Ectodermal cell (in vitro differentiated cells): ENCODE results near the gene TRIM22.
"Not testable (repeated sequence)": the region's sequence is repeated elsewhere in the genome, so short reads cannot be mapped to it uniquely, and the experiment has no call there.

Experiments
- H3K27ac ChIP-seq: 2 replicates; pipeline ENCODE4 v1.7.0; 2013; ENCODE audit warnings: mild to moderate bottlenecking, low read depth, low read length; ENCODE audit not compliant: insufficient read depth, poor library complexity, severe bottlenecking
- H3K27me3 ChIP-seq: 2 replicates; pipeline ENCODE4 v1.7.0; 2013; ENCODE audit warnings: mild to moderate bottlenecking, low read length; ENCODE audit not compliant: insufficient read depth, control insufficient read depth, poor library complexity, severe bottlenecking
- H3K36me3 ChIP-seq: one replicate; pipeline ENCODE4 v1.7.0; 2013; ENCODE audit warnings: low read length; ENCODE audit not compliant: control insufficient read depth, insufficient read depth
- H3K4me1 ChIP-seq: one replicate; pipeline ENCODE4 v1.7.0; 2013; ENCODE audit warnings: low read length; ENCODE audit not compliant: control insufficient read depth, insufficient read depth
- H3K4me3 ChIP-seq: 2 replicates; pipeline ENCODE4 v1.7.0; 2013; ENCODE audit warnings: low read depth, low read length, control low read depth; ENCODE audit not compliant: insufficient read depth
- H3K9me3 ChIP-seq: 2 replicates; pipeline ENCODE4 v1.7.0; 2013; ENCODE audit warnings: mild to moderate bottlenecking, low read length, moderate library complexity; ENCODE audit not compliant: control insufficient read depth
- WGBS, 2 experiments: methylation state at CpG; one replicate each; pipeline ENCODE4 v1.1.7; 2013; ENCODE audit warnings: missing lambda C conversion rate in 2 of 2; 5-methylcytosine and 5-hydroxymethylcytosine counted together

Gene TRIM22

DNA sequence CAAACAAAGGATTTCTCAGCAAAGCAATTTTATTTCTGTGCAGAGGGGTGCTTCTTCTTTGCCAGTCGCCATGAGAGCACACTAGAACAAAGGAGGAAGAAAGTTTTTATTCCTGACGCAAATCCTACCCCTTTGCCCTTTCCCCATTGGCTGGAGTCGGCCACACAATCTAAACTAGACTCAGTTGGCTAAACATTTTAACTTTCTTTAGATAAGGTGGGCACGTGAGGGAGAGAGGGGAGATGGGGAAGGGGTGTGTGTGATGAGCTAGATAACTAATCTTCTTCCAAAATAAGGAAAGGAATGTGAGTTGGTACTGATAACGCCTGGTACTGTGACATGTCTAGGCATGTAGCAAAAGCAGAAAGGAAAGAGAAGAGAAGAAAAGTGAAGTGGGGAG is 626 bp downstream of the TRIM22 start:
- Histone ChIP-seq H3K9me3 (no peaks in the 10 kb centered on the region), H3K27me3 (no peaks in the 10 kb centered on the region), H3K36me3 (no peaks in the 10 kb centered on the region), H3K4me3 (no peak overlapping the region), H3K27ac (no peak overlapping the region), H3K4me1 (no peaks in the 10 kb centered on the region)
- WGBS, 2 experiments, result 76 to 79% methylated on average over 3 to 5 of the region's 5 CpGs

DNA sequence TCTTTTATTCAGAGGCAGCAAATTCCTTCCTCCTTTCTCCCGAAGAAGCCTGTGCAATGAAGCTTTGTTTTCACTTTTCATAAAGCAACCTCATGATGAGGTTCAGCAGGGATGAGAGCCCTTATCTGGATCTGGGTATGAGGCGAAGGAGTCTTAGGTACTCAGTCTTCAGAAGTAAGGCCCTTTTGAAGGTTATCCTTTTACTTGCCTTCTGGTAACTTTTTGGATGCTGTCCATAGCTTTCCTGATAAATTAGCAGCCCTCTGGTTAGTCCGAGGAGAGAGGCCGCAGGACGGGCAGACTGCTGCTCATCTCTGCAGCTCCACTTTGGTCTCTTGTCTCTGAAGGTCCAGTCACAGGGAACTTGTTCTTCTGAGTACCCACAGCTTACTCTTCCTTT is 1.1 kb downstream of the TRIM22 start:
- no peaks in the 10 kb centered on the region for H3K27me3 ChIP-seq
- H3K36me3 ChIP-seq, result no peaks in the 10 kb centered on the region
- no peaks in the 10 kb centered on the region for H3K9me3 ChIP-seq
- H3K27ac ChIP-seq, result no peak overlapping the region
- 93 to 94% methylated on average over 5 of the region's 5 CpGs for WGBS, 2 experiments
- H3K4me1 ChIP-seq, result no peaks in the 10 kb centered on the region
- H3K4me3 ChIP-seq, result no peak overlapping the region

DNA sequence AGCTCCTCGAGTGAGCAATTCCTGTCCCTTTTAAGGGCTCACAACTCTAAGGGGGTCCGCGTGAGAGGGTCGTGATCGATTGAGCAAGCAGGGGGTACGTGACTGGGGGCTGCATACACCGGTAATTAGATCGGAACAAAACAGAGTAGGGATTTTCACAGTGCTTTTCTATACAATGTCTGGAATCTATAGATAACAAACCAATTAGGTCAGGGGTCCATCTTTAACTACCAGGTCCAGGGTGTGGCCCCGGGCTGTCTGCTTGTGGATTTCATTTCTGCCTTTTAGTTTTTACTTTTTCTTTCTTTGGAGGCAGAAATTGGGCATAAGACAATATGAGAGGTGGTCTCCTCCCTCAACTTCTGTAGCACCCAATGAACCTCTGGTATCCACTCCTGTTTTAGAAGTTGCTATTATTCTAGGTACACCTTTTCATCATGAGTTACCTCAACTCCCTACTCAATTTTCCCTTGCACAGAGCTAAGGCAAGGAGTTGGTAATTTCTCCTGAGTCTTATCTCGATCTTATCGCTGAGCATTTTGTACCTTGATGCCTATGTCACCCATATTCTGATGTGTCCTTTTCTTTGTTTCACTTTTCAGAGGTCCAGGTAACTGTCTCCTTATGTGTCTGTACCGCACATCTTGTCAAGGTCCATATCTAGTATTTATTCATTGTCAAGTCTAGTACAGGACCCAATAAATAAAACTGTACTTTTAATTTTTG is 1.8 kb downstream of the TRIM22 start:
- 83 to 90% methylated on average over 11 to 12 of the region's 12 CpGs for WGBS, 2 experiments
- H3K27ac ChIP-seq, H3K9me3 ChIP-seq, H3K4me1 ChIP-seq, H3K4me3 ChIP-seq, H3K36me3 ChIP-seq, H3K27me3 ChIP-seq: not testable (repeated sequence)

DNA sequence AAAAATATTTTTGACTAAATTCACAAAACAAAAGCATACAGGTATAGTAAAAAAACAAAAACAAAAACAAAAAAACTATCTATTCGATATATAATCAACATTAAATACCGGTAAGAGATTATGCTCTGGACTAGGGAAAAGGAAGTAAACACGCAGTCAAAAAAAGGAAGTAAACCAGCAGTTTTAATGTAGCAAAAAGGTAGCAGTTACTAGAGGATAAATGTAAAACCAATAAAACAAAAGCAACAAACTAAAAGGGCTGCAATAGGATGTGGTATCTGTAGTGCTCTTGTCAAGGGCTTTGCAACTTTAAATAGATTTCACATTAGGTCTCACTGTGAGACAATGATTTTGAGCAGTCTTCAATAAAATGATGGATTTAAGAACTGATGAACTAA is 2.4 kb downstream of the TRIM22 start:
- no peaks in the 10 kb centered on the region for H3K9me3 ChIP-seq
- 80 to 100% methylated on average over 1 to 3 of the region's 3 CpGs for WGBS, 2 experiments
- H3K36me3 ChIP-seq, result no peaks in the 10 kb centered on the region
- H3K4me1 ChIP-seq, result no peaks in the 10 kb centered on the region
- H3K27me3 ChIP-seq, result no peaks in the 10 kb centered on the region
- H3K4me3 ChIP-seq, result no peak overlapping the region
- H3K27ac ChIP-seq, result no peak overlapping the region

DNA sequence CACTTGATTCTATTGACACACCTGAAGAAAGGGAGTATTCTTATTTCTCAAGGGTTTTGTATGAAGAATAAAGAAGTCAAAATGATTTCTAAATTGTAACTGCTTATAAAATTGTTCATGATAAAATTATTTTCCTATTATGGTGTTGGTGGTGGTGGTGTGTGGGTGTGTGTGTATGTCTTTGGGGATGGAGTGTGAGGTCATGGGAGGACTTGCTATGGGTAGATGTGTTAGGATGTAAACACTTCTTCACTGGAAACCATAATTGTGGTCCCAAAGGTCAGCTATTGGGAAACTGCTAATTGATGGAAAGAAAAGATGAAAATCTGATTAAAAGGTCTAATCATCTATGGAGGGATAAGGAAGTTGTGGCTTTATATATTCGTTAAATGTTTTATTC is 5.1 kb downstream of the TRIM22 start:
- Histone ChIP-seq H3K27me3 (no peaks in the 10 kb centered on the region), H3K27ac (no peak overlapping the region), H3K36me3 (no peaks in the 10 kb centered on the region), H3K4me1 (no peaks in the 10 kb centered on the region), H3K4me3 (no peak overlapping the region), H3K9me3 (no peaks in the 10 kb centered on the region)
- 95 to 100% methylated on average over 1 of the region's 1 CpG for whole genome bisulfite sequencing, 2 experiments

DNA sequence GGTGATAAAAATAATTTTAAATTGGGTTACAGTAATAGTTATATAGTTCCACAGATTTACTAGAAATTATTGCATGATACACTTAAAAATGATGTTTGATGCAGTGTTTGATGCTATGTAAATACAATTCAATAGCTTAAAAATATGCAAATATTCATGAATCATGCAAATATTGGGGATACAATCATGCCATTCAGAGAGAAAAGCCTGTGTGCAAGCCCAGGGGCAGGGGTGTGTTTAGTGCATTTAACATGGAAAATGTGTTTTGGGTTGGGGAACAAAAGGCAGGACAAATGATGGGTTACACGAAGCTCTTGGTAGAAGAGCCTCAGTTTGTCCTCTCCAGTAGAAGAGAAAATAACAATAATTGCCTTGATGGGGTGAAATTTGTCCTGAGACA is 6.0 kb downstream of the TRIM22 start:
- H3K4me3 ChIP-seq, result no peak overlapping the region
- no peaks in the 10 kb centered on the region for H3K36me3 ChIP-seq
- no peaks in the 10 kb centered on the region for H3K4me1 ChIP-seq
- no peaks in the 10 kb centered on the region for H3K27me3 ChIP-seq
- H3K27ac ChIP-seq, result no peak overlapping the region
- H3K9me3 ChIP-seq, result no peaks in the 10 kb centered on the region
- WGBS, 2 experiments, result 83 to 87% methylated on average over 1 of the region's 1 CpG

DNA sequence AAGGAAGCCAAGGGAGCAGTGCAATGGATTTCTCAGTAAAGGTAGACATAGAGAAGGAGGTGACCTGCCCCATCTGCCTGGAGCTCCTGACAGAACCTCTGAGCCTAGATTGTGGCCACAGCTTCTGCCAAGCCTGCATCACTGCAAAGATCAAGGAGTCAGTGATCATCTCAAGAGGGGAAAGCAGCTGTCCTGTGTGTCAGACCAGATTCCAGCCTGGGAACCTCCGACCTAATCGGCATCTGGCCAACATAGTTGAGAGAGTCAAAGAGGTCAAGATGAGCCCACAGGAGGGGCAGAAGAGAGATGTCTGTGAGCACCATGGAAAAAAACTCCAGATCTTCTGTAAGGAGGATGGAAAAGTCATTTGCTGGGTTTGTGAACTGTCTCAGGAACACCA is 6.6 kb downstream of the TRIM22 start:
- 93 to 98% methylated on average over 2 of the region's 2 CpGs for WGBS, 2 experiments
- Histone ChIP-seq H3K27ac (no peak overlapping the region), H3K27me3 (no peaks in the 10 kb centered on the region), H3K9me3 (no peaks in the 10 kb centered on the region), H3K4me1 (no peaks in the 10 kb centered on the region), H3K4me3 (no peak overlapping the region), H3K36me3 (no peaks in the 10 kb centered on the region)

DNA sequence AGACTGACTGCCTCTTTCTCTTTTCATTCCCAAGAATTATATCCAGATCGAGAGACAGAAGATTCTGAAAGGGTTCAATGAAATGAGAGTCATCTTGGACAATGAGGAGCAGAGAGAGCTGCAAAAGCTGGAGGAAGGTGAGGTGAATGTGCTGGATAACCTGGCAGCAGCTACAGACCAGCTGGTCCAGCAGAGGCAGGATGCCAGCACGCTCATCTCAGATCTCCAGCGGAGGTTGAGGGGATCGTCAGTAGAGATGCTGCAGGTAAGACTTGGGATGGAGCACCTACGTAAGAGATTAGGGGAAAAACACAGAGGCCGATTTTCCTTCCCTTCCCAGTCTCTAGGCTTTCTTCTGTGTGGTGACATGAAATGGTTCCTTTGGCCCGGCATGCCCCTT is 8.7 kb downstream of the TRIM22 start:
- no peaks in the 10 kb centered on the region for H3K9me3 ChIP-seq
- no peaks in the 10 kb centered on the region for H3K27me3 ChIP-seq
- H3K36me3 ChIP-seq, result no peaks in the 10 kb centered on the region
- no peaks in the 10 kb centered on the region for H3K4me1 ChIP-seq
- no peak overlapping the region for H3K27ac ChIP-seq
- H3K4me3 ChIP-seq, result no peak overlapping the region
- 92 to 94% methylated on average over 6 to 7 of the region's 7 CpGs for WGBS, 2 experiments

DNA sequence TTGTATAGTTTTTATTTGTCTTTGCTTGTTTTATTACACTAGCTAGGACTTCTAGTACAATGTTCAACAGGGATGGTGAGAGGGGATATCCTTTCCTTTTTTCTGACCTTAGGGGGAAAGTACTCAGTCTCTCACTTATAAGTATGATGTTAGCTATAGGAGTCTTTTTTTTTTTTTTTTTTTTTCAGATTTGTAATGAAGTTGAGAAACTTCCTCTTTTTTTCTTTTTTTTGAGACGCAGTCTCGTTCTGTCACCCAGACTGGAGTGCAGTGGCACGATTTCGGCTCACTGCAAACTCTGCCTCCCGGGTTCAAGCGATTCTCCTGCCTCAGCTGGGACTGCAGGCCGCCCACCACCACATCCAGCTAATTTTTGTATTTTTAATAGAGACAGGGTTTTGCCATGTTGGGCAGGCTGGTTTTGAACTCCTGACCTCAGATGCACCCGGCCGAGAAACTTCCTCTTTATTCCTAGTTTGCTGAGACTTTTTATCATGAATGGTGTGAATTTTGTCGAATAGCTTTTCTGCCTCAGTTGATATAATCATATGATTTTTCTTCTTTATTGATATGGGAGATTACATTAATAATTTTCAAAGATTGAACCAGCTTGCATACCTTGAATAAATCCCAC is 10.9 kb downstream of the TRIM22 start:
- H3K27me3 ChIP-seq, result no peaks in the 10 kb centered on the region
- no peak overlapping the region for H3K4me3 ChIP-seq
- WGBS, 2 experiments, result 93 to 96% methylated on average over 9 of the region's 10 CpGs
- no peaks in the 10 kb centered on the region for H3K36me3 ChIP-seq
- H3K9me3 ChIP-seq, result no peaks in the 10 kb centered on the region
- no peaks in the 10 kb centered on the region for H3K4me1 ChIP-seq
- H3K27ac ChIP-seq, result no peak overlapping the region

DNA sequence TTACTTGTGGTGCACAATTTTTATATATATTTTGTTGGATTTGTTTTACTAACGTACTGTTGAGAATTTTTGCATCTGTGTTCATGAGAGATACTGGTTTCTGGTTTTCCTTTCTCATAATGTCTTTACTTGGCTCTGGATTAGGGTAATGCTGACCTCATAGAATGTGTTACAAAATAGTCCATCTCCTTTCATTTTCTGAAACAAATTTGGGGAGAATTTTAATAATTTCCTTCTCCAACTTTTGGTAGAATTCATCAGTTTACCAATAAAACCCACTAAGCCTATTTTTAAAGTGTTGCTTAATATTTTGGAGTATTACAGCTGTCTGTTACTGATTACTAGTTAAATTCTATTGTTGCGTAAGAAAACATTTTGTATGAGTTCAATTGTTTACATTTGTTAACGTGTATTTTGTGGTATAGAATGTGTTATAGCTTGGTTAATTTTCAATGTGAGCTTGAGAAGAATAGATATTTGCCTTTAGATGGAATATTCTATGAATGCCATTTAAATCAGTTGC is 11.5 kb downstream of the TRIM22 start:
- no peaks in the 10 kb centered on the region for H3K9me3 ChIP-seq
- H3K27ac ChIP-seq, result no peak overlapping the region
- no peaks in the 10 kb centered on the region for H3K27me3 ChIP-seq
- no peaks in the 10 kb centered on the region for H3K36me3 ChIP-seq
- 77 to 83% methylated on average over 3 of the region's 3 CpGs for WGBS, 2 experiments
- H3K4me3 ChIP-seq, result no peak overlapping the region
- H3K4me1 ChIP-seq, result no peaks in the 10 kb centered on the region
